Measurements from ENCODE around the gene CCDC197.

DNA sequence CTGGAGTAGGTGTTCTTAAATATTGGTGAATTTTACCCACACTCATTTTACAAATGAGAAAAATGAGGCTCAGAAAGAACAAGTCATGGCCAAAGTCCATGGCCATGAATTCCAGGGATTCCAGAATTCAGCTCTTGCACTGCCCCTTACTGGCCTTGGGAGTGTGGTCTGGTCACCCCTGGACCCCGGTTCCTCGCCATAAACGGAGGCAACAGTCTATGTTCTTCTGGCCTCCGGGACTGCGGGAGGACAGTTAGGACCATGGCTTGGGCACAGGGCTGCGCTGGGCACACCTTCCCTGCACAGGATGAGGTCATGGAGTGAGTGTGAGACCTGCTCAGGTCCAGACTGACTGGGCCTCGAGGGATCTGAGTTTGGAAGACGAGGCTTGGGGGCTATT is 6.9 kb downstream of the CCDC197 start:
- TF ChIP-seq, protein P1, sequence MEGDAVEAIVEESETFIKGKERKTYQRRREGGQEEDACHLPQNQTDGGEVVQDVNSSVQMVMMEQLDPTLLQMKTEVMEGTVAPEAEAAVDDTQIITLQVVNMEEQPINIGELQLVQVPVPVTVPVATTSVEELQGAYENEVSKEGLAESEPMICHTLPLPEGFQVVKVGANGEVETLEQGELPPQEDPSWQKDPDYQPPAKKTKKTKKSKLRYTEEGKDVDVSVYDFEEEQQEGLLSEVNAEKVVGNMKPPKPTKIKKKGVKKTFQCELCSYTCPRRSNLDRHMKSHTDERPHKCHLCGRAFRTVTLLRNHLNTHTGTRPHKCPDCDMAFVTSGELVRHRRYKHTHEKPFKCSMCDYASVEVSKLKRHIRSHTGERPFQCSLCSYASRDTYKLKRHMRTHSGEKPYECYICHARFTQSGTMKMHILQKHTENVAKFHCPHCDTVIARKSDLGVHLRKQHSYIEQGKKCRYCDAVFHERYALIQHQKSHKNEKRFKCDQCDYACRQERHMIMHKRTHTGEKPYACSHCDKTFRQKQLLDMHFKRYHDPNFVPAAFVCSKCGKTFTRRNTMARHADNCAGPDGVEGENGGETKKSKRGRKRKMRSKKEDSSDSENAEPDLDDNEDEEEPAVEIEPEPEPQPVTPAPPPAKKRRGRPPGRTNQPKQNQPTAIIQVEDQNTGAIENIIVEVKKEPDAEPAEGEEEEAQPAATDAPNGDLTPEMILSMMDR (IDR thresholded peaks at IDR 0.05), result no peak
- no peak for TF ChIP-seq ZFX (IDR thresholded peaks at IDR 0.05; ENCODE audit: borderline replicate concordance)

Measured in 22Rv1 (cell line).